K562 treated with DMSO at 1 percent for 12 hours (cell line): ENCODE results near the gene LSG1. TPM values are rescaled to one million over a fixed set of nuclear protein-coding genes. Genes with fewer than 3 reads are reported as not detected.

Source experiments
- total RNA-seq: library from RNA; unstranded; fragments of 300-600 nt; gene quantifications from 2 replicates; pipeline ENCODE4 v1.2.3, GENCODE V29; 2022; ENCODE audit not compliant: insufficient read depth

Gene LSG1
- 11.6 and 20.3 TPM in 2 replicates for total RNA-seq

DNA sequence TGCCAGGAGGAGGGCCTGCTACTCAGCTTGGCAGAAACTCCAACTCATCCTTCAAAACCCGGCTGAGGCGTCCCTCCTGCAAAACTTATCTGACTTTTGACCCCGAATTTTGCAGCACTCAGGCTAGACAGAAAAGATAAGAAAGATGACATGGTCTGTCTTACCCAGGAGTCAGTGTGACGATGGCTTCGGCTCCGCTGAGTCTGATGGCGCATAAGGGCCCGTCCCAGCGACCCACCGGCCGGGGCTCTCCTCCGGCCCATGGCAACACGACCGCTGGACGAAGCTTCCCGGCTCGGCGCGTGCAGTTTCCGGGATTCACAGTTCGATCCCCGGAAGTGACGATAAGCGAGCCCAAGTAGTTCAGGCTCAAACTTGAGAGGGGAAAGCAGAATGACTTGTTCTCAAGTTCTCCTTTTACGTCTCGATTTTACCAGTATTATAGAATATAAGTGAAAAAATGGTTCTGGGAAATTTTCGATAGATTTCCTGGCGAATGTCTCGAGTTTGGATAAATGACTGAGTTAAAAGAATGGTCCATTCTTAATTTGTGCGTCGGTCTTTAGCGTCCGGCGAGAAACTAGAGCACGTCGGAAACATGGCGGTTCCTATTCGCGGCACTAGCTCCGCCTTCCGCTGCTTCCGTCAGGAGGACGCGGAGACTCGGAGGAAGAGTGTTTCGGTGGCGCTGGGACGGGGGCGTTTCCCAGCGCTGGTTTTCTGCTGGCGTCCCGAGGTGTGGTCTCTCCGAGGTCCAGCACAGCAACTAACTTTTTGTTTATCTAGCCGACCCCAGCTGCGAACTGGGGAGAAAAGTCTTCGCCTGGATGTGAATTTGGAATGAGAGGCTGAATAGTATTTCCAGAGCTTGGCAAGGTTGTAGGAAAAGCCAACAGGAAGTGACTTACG, at the start of gene LSG1:
Gene LSG1, minus strand, starts transcription at position 292 of the 909 bp plus-strand sequence. Its CDS starts 29 bp downstream, at position 263.

GRCh38 chr3:194685718-194686413, 13.9 kb upstream of the LSG1 start, which contains the start of gene FAM43A:
TSS of gene FAM43A (plus strand) at chr3:194685883. CDS start at chr3:194686827, 944 bp downstream.

GRCh38 chr3:194633349-194634004, 38.5 kb downstream of the LSG1 start, which contains the start of gene TMEM44:
TSS of gene TMEM44 (minus strand) at chr3:194633419. CDS start at chr3:194633215, 204 bp downstream.

Other genes with a start within 250 kb of the LSG1 start
- 7.0 and 38.4 TPM in 2 replicates for gene ATP13A3, start 185.2 kb downstream of the LSG1 start, total RNA-seq
- gene TMEM44, start 38.8 kb downstream of the LSG1 start, total RNA-seq, result 17.4 and 23.3 TPM in 2 replicates
- gene FAM43A, start 13.7 kb upstream of the LSG1 start, total RNA-seq, result 1.1 and 2.3 TPM in 2 replicates